Upper lobe of left lung (tissue), 4 donors: ENCODE results near the gene TTLL5.

ENCODE experiments used
- EP300 ChIP-seq, 4 donors: sonication (generic); formaldehyde crosslinking; IDR thresholded peaks; one replicate each; pipeline ENCODE4 v1.5.1; 2017; ENCODE audit warnings: antibody characterized with exemption in 4 of 4, control low read depth in 2 of 4
- POLR2A ChIP-seq, 4 donors: fragments of 450-650 bp; IDR thresholded peaks; one replicate each; pipeline ENCODE4 v1.5.1; 2016 to 2017; ENCODE audit warnings: antibody characterized with exemption in 4 of 4, mild to moderate bottlenecking in 2 of 4
- TF ChIP-seq, protein P1 (sequence below), 6 experiments: fragments of 450-650 bp in 4 of 6; fragments of 200-600 bp in 2 of 6; sonication (generic) in 2 of 6; IDR thresholded peaks; one replicate each; pipeline ENCODE4 v1.5.1; 2016 to 2019; ENCODE audit warnings: antibody characterized with exemption in 6 of 6

GRCh38 chr14:75697918-75698317, 36.9 kb downstream of the TTLL5 start:
- TF ChIP-seq, protein P1, sequence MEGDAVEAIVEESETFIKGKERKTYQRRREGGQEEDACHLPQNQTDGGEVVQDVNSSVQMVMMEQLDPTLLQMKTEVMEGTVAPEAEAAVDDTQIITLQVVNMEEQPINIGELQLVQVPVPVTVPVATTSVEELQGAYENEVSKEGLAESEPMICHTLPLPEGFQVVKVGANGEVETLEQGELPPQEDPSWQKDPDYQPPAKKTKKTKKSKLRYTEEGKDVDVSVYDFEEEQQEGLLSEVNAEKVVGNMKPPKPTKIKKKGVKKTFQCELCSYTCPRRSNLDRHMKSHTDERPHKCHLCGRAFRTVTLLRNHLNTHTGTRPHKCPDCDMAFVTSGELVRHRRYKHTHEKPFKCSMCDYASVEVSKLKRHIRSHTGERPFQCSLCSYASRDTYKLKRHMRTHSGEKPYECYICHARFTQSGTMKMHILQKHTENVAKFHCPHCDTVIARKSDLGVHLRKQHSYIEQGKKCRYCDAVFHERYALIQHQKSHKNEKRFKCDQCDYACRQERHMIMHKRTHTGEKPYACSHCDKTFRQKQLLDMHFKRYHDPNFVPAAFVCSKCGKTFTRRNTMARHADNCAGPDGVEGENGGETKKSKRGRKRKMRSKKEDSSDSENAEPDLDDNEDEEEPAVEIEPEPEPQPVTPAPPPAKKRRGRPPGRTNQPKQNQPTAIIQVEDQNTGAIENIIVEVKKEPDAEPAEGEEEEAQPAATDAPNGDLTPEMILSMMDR (IDR thresholded peaks at IDR 0.05), result no peak
- TF ChIP-seq EP300 (IDR thresholded peaks at IDR 0.05) (no peak), POLR2A (IDR thresholded peaks at IDR 0.05) (no peak)
